WTC11 (cell line): ENCODE results near the gene BEGAIN. TPM values are rescaled to one million over a fixed set of nuclear protein-coding genes. Genes with fewer than 3 reads are reported as not detected.
A peak's percentile ranks its signal among the peaks of the same experiment; 100 is the strongest.

Experiments used
- ATAC-seq: fragments of 200-7000 bp; cut with Tn5 transposase; 2 replicates; pipeline ENCODE4 v1.10.0; 2021; ENCODE audit warnings: mild to moderate bottlenecking, moderate library complexity
- CTCF ChIA-PET: fragments of 300-600 bp; sonication (Branson Sonifier 250); formaldehyde crosslinking; loops from one replicate; lab custom pipeline; 2021; ENCODE audit warnings: antibody characterized with exemption; lab: Charles Lee
- POLR2A ChIA-PET: fragments of 350-600 bp; sonication (Branson Sonifier 250); formaldehyde crosslinking; loops from one replicate; lab custom pipeline; 2021; ENCODE audit warnings: antibody characterized with exemption; lab: Charles Lee
- DNase-seq: peaks from one replicate; pipeline ENCODE4 v3.0.0; 2021; ENCODE audit warnings: low spot score
- H3K27ac Mint-ChIP-seq: 2 replicates; pipeline ENCODE4 v1.8.0; 2021; ENCODE audit warnings: mixed read lengths
- H3K27me3 Mint-ChIP-seq: 2 replicates; pipeline ENCODE4 v1.8.0; 2021; ENCODE audit warnings: low read depth, mild to moderate bottlenecking, moderate library complexity, mixed read lengths
- H3K36me3 Mint-ChIP-seq: 2 replicates; pipeline ENCODE4 v1.8.0; 2021; ENCODE audit warnings: mixed read lengths
- H3K4me1 Mint-ChIP-seq: 2 replicates; pipeline ENCODE4 v1.8.0; 2022; ENCODE audit warnings: mixed read lengths
- H3K4me3 Mint-ChIP-seq: 2 replicates; pipeline ENCODE4 v1.8.0; 2021; ENCODE audit warnings: mild to moderate bottlenecking, moderate library complexity, mixed read lengths
- H3K9me3 Mint-ChIP-seq: 2 replicates; pipeline ENCODE4 v1.8.0; 2021; ENCODE audit warnings: mixed read lengths
- ELF4 ChIP-seq: sonication (generic); formaldehyde crosslinking; IDR thresholded peaks from 2 replicates; pipeline ENCODE4 v1.8.1; 2022; ENCODE audit warnings: low read depth, mild to moderate bottlenecking, moderate library complexity, missing genetic modification reagents
- FOXJ3 ChIP-seq: sonication (generic); formaldehyde crosslinking; IDR thresholded peaks from 2 replicates; pipeline ENCODE4 v1.9.0; 2021; ENCODE audit warnings: missing genetic modification reagents, mild to moderate bottlenecking, borderline replicate concordance
- HMGA2 ChIP-seq: fragments of 250-450 bp; sonication (Bioruptor Pico); IDR thresholded peaks from 2 replicates; pipeline ENCODE4 v1.4.0; 2021; ENCODE audit warnings: mild to moderate bottlenecking, moderate library complexity
- JUN ChIP-seq: sonication (generic); formaldehyde crosslinking; IDR thresholded peaks from 2 replicates; pipeline ENCODE4 v1.8.0; 2023; ENCODE audit warnings: mild to moderate bottlenecking, missing genetic modification reagents
- NFYB ChIP-seq: sonication (generic); formaldehyde crosslinking; conservative IDR thresholded peaks from 2 replicates; pipeline ENCODE4 v1.8.0; 2022; ENCODE audit warnings: low read depth, missing genetic modification reagents
- TCF7 ChIP-seq: sonication (generic); formaldehyde crosslinking; IDR thresholded peaks from 2 replicates; pipeline ENCODE4 v1.8.0; 2022; ENCODE audit warnings: mild to moderate bottlenecking, low read depth, missing genetic modification reagents, moderate library complexity
- ZBTB21 ChIP-seq: sonication (generic); formaldehyde crosslinking; IDR thresholded peaks from 2 replicates; pipeline ENCODE4 v1.8.1; 2023; ENCODE audit warnings: mild to moderate bottlenecking, missing genetic modification reagents, borderline replicate concordance
- ZNF121 ChIP-seq: sonication (generic); formaldehyde crosslinking; IDR thresholded peaks from 2 replicates; pipeline ENCODE4 v1.8.0; 2023; ENCODE audit warnings: missing genetic modification reagents
- ZNF219 ChIP-seq: sonication (generic); formaldehyde crosslinking; IDR thresholded peaks from 2 replicates; pipeline ENCODE4 v1.8.0; 2023; ENCODE audit warnings: missing genetic modification reagents, mild to moderate bottlenecking, borderline replicate concordance
- ZNF263 ChIP-seq: sonication (generic); formaldehyde crosslinking; IDR thresholded peaks from 2 replicates; pipeline ENCODE4 v1.8.1; 2022; ENCODE audit warnings: low read depth, mild to moderate bottlenecking, moderate library complexity, missing genetic modification reagents
- total RNA-seq: library from RNA; stranded (reverse); gene quantifications from 3 replicates; pipeline ENCODE4 v1.2.3, GENCODE V29; 2021
- TF ChIP-seq, protein P1 (sequence below): sonication (generic); formaldehyde crosslinking; IDR thresholded peaks from 2 replicates; pipeline ENCODE4 v1.8.0; 2022; ENCODE audit warnings: mild to moderate bottlenecking, missing genetic modification reagents
- TF ChIP-seq, protein P2 (sequence below): sonication (generic); formaldehyde crosslinking; IDR thresholded peaks from 2 replicates; pipeline ENCODE4 v1.8.0; 2023; ENCODE audit warnings: missing genetic modification reagents
- TF ChIP-seq, protein P3 (sequence below): sonication (generic); formaldehyde crosslinking; IDR thresholded peaks from 2 replicates; pipeline ENCODE4 v1.8.1; 2023; ENCODE audit warnings: mild to moderate bottlenecking, moderate library complexity, missing genetic modification reagents
- TF ChIP-seq, protein P4 (sequence below): sonication (generic); formaldehyde crosslinking; IDR thresholded peaks from 2 replicates; pipeline ENCODE4 v1.8.1; 2022; ENCODE audit warnings: missing genetic modification reagents, borderline replicate concordance
- TF ChIP-seq, protein P5 (sequence below): sonication (generic); formaldehyde crosslinking; IDR thresholded peaks from 2 replicates; pipeline ENCODE4 v1.8.0; 2022; ENCODE audit warnings: missing genetic modification reagents
- TF ChIP-seq, protein P6 (sequence below): fragments of 250-450 bp; sonication (Bioruptor Pico); IDR thresholded peaks from 2 replicates; pipeline ENCODE4 v1.9.0; 2021; ENCODE audit warnings: mild to moderate bottlenecking
- TF ChIP-seq, protein P7 (sequence below): fragments of 250-450 bp; sonication (Bioruptor Pico); IDR thresholded peaks from 2 replicates; pipeline ENCODE4 v1.9.0; 2021; ENCODE audit warnings: mild to moderate bottlenecking

The BEGAIN gene
- total RNA-seq, 1 experiment from 2014 or later = 1.3 TPM

DNA sequence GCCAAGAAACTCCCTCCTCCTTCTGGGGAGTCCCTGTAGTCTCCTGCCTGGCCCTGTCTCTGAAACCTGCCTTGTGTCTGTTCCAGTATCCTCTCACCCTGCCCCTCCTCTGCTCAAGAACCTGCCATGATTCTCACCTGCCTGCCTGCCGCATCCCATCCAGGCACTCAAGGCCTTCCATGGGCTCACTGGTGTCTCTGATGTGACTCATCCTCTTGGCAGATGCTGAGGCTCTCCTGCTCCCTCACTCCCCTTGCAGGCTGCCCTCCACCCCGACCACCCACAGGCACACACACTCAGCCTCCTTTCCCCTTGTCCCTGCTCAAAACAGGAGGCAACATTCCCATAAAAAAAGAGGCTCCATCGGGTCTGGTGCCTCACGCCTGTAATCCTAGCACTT, 5.8 kb upstream of the BEGAIN start (continued):
- TF ChIP-seq, protein P1, sequence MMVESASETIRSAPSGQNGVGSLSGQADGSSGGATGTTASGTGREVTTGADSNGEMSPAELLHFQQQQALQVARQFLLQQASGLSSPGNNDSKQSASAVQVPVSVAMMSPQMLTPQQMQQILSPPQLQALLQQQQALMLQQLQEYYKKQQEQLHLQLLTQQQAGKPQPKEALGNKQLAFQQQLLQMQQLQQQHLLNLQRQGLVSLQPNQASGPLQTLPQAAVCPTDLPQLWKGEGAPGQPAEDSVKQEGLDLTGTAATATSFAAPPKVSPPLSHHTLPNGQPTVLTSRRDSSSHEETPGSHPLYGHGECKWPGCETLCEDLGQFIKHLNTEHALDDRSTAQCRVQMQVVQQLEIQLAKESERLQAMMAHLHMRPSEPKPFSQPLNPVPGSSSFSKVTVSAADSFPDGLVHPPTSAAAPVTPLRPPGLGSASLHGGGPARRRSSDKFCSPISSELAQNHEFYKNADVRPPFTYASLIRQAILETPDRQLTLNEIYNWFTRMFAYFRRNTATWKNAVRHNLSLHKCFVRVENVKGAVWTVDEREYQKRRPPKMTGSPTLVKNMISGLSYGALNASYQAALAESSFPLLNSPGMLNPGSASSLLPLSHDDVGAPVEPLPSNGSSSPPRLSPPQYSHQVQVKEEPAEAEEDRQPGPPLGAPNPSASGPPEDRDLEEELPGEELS (CRISPR knock-in tag) = no peak

DNA sequence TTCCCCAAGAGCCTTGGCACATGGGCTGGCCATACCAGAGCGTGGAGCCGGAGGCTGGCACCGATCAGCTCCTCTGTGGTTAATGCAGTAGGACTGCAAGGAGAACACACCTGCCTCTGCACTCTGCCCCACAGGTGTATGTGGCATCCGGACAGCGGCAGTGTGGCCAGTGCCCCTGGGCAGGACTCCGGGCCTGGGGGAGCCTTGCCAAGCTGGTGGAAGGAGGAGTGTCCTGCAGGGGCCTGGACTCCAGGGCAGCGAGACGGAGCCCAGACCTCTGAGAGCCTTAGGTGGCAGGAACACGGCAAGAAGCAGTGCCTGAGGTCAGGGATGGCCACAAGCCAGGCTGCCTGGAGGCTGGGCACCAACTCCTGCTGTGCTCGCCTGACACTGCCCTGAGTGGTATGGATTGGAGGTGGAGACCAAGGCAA, 5.3 kb upstream of the BEGAIN start:
- no peaks in the 10 kb centered on the region for H3K36me3 Mint-ChIP-seq
- no peak overlapping the region for H3K27ac Mint-ChIP-seq
- POLR2A ChIA-PET = no interaction called here
- DNase-seq (peak; percentile 4), ATAC-seq (no peak)
- no peak overlapping the region for H3K4me3 Mint-ChIP-seq
- no peaks in the 10 kb centered on the region for H3K9me3 Mint-ChIP-seq
- TF ChIP-seq TCF7 (CRISPR knock-in tag) = no peak
- no peak for TF ChIP-seq ZBTB21
- TF ChIP-seq, protein P2, sequence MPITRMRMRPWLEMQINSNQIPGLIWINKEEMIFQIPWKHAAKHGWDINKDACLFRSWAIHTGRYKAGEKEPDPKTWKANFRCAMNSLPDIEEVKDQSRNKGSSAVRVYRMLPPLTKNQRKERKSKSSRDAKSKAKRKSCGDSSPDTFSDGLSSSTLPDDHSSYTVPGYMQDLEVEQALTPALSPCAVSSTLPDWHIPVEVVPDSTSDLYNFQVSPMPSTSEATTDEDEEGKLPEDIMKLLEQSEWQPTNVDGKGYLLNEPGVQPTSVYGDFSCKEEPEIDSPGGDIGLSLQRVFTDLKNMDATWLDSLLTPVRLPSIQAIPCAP (CRISPR knock-in tag) = no peak
- no peak for TF ChIP-seq ZNF263 (CRISPR knock-in tag)
- TF ChIP-seq ZNF219 = no peak
- no peak for TF ChIP-seq NFYB (CRISPR knock-in tag)
- TF ChIP-seq HMGA2 (CRISPR knock-in tag) = no peak
- TF ChIP-seq, protein P3, sequence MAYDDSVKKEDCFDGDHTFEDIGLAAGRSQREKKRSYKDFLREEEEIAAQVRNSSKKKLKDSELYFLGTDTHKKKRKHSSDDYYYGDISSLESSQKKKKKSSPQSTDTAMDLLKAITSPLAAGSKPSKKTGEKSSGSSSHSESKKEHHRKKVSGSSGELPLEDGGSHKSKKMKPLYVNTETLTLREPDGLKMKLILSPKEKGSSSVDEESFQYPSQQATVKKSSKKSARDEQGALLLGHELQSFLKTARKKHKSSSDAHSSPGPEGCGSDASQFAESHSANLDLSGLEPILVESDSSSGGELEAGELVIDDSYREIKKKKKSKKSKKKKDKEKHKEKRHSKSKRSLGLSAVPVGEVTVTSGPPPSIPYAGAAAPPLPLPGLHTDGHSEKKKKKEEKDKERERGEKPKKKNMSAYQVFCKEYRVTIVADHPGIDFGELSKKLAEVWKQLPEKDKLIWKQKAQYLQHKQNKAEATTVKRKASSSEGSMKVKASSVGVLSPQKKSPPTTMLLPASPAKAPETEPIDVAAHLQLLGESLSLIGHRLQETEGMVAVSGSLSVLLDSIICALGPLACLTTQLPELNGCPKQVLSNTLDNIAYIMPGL (CRISPR knock-in tag) = no peak
- TF ChIP-seq ZNF121 (CRISPR knock-in tag) = no peak
- no peak for TF ChIP-seq ELF4 (CRISPR knock-in tag)
- TF ChIP-seq FOXJ3 (CRISPR knock-in tag) = no peak
- TF ChIP-seq, protein P4, sequence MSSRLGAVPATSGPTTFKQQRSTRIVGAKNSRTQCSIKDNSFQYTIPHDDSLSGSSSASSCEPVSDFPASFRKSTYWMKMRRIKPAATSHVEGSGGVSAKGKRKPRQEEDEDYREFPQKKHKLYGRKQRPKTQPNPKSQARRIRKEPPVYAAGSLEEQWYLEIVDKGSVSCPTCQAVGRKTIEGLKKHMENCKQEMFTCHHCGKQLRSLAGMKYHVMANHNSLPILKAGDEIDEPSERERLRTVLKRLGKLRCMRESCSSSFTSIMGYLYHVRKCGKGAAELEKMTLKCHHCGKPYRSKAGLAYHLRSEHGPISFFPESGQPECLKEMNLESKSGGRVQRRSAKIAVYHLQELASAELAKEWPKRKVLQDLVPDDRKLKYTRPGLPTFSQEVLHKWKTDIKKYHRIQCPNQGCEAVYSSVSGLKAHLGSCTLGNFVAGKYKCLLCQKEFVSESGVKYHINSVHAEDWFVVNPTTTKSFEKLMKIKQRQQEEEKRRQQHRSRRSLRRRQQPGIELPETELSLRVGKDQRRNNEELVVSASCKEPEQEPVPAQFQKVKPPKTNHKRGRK = no peak
- no peak for TF ChIP-seq JUN (CRISPR knock-in tag)
- TF ChIP-seq, protein P5, sequence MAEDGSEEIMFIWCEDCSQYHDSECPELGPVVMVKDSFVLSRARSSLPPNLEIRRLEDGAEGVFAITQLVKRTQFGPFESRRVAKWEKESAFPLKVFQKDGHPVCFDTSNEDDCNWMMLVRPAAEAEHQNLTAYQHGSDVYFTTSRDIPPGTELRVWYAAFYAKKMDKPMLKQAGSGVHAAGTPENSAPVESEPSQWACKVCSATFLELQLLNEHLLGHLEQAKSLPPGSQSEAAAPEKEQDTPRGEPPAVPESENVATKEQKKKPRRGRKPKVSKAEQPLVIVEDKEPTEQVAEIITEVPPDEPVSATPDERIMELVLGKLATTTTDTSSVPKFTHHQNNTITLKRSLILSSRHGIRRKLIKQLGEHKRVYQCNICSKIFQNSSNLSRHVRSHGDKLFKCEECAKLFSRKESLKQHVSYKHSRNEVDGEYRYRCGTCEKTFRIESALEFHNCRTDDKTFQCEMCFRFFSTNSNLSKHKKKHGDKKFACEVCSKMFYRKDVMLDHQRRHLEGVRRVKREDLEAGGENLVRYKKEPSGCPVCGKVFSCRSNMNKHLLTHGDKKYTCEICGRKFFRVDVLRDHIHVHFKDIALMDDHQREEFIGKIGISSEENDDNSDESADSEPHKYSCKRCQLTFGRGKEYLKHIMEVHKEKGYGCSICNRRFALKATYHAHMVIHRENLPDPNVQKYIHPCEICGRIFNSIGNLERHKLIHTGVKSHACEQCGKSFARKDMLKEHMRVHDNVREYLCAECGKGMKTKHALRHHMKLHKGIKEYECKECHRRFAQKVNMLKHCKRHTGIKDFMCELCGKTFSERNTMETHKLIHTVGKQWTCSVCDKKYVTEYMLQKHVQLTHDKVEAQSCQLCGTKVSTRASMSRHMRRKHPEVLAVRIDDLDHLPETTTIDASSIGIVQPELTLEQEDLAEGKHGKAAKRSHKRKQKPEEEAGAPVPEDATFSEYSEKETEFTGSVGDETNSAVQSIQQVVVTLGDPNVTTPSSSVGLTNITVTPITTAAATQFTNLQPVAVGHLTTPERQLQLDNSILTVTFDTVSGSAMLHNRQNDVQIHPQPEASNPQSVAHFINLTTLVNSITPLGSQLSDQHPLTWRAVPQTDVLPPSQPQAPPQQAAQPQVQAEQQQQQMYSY (CRISPR knock-in tag) = no peak
- TF ChIP-seq, protein P6, sequence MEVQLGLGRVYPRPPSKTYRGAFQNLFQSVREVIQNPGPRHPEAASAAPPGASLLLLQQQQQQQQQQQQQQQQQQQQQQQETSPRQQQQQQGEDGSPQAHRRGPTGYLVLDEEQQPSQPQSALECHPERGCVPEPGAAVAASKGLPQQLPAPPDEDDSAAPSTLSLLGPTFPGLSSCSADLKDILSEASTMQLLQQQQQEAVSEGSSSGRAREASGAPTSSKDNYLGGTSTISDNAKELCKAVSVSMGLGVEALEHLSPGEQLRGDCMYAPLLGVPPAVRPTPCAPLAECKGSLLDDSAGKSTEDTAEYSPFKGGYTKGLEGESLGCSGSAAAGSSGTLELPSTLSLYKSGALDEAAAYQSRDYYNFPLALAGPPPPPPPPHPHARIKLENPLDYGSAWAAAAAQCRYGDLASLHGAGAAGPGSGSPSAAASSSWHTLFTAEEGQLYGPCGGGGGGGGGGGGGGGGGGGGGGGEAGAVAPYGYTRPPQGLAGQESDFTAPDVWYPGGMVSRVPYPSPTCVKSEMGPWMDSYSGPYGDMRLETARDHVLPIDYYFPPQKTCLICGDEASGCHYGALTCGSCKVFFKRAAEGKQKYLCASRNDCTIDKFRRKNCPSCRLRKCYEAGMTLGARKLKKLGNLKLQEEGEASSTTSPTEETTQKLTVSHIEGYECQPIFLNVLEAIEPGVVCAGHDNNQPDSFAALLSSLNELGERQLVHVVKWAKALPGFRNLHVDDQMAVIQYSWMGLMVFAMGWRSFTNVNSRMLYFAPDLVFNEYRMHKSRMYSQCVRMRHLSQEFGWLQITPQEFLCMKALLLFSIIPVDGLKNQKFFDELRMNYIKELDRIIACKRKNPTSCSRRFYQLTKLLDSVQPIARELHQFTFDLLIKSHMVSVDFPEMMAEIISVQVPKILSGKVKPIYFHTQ (CRISPR knock-in tag) = no peak
- TF ChIP-seq, protein P7, sequence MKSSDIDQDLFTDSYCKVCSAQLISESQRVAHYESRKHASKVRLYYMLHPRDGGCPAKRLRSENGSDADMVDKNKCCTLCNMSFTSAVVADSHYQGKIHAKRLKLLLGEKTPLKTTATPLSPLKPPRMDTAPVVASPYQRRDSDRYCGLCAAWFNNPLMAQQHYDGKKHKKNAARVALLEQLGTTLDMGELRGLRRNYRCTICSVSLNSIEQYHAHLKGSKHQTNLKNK (CRISPR knock-in tag) = no peak
- TF ChIP-seq, all 79 proteins: peak for 0
- CTCF ChIA-PET = interaction anchor here (1.1 to 2.0 kb wide), 5 partner anchors 51 to 67 kb away, joined by 4 to 8 read pairs (median 4); no protein-coding TSS in a partner anchor
- Mint-ChIP-seq H3K27me3 (peaks cover 35% of the 10 kb centered on the region), H3K4me1 (0 out of 2 replicates have a peak, but pooled peaks cover 3% of the 10 kb centered on the region)
